Pulmonary artery endothelial cell (primary cell): Measurements from ENCODE around the gene TTBK1. TPM values are rescaled to one million over a fixed set of nuclear protein-coding genes. Genes with fewer than 3 reads are reported as not detected.

Experiments used
- DNase-seq: peaks from one replicate; pipeline ENCODE4 v3.0.0-alpha.2; 2011; ENCODE audit warnings: low read depth, low spot score
- total RNA-seq: library from RNA; depleted of rRNA; stranded (reverse); fragments of >200 nt; gene quantifications from 2 replicates; pipeline ENCODE4 v1.2.3, GENCODE V29; 2014

TTBK1 gene
- total RNA-seq, 1 donor from 2014 or later, result under 0.01 TPM

GRCh38 chr6:43285832-43286231 lies 42.6 kb downstream of the TTBK1 start:
- DNase-seq, result no peak

GRCh38 chr6:43286456-43286979 lies 43.2 kb downstream of the TTBK1 start:
- DNase-seq, result no peak

GRCh38 chr6:43286980-43287716 lies 43.9 kb downstream of the TTBK1 start:
- no peak for DNase-seq

DNA sequence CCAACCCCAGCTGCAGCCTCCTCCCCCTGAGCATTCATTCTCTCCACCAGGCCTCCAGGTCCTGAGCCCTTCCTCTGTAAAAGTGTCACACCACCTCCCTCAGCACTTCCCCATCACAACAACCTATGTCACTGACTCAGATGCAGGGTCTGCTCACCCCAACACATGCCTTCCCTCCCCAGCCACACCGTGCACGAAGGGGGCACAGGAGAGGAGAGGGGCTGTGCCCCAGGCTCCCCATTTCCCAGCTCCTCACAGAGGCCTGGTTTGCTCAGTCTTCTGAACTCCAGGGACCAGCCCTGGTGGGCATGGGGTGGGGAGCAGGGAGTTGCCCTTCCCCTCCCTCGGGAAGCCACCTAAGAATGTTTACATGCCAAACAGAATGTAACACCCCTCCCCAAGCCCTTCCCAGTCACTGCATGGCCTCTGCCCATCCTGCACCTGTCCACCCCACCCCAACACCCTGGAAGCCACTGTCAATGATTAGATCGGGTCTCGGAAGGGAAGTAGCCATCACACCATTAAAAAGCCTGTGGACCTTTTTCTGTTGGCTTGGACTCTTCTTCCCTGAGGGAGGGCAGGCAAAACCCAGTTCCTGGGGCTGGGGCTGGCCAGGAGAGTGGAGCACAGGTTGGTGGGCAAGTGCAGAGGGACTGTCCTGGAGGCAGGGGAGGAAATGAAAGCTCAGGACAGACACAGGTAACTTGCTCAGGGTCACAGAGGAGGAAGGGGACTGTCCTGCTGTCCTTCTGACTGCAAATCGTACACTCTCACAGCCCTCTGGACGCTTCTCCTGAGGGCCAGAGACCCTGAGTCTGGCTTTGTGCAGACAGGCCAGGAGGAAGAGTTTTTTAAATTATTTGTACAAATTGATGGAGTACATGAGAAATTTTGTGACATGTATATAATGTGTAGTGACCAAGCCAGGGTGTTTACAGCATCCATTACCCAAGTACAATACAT lies 44.7 kb downstream of the TTBK1 start:
- DNase-seq, result no peak

- DNase-seq, result no peak
Observed at GRCh38 chr6:43290339-43290904, 47.1 kb downstream of the TTBK1 start.

GRCh38 chr6:43290905-43291355 lies 47.6 kb downstream of the TTBK1 start:
- DNase-seq, result no peak

DNA sequence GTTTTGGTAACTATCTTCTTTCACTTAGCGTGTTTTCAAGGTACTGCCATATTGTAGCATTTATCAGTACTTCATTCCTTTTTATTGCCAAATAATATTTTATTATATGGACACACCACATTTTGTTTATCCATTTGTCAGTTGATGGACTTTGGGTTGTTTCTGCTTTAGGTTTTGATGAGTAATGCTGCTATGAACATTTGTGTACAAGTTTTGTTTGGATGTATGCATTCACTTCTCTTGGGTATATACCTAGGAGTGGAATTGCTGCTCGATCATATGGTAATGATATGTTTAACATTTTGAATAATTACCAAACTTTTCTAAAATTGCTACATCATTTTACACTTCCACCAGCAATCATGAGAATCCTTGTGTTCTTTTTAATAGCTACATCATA lies 48.4 kb downstream of the TTBK1 start:
- DNase-seq, result no peak

- no peak for DNase-seq
Observed at GRCh38 chr6:43292341-43292740, 49.1 kb downstream of the TTBK1 start.

- DNase-seq, result no peak
Observed at GRCh38 chr6:43292763-43293318, 49.6 kb downstream of the TTBK1 start.

- no peak for DNase-seq
Observed at GRCh38 chr6:43293698-43294097, 50.4 kb downstream of the TTBK1 start.

GRCh38 chr6:43294536-43294935 lies 51.3 kb downstream of the TTBK1 start:
- DNase-seq, result no peak

GRCh38 chr6:43295456-43295855 lies 52.2 kb downstream of the TTBK1 start:
- DNase-seq, result no peak

GRCh38 chr6:43296780-43297497 lies 53.7 kb downstream of the TTBK1 start:
- DNase-seq, result no peak

- DNase-seq, result no peak
Observed at GRCh38 chr6:43297644-43298564, 54.6 kb downstream of the TTBK1 start, which contains the start of gene SLC22A7. Gene SLC22A7, plus strand, starts transcription at chr6:43298260. Its CDS starts 99 bp downstream, at chr6:43298359.

- DNase-seq, result no peak
Observed at GRCh38 chr6:43298565-43299337, 55.5 kb downstream of the TTBK1 start.

- DNase-seq, result no peak
Observed at GRCh38 chr6:43299338-43300293, 56.3 kb downstream of the TTBK1 start.

DNA sequence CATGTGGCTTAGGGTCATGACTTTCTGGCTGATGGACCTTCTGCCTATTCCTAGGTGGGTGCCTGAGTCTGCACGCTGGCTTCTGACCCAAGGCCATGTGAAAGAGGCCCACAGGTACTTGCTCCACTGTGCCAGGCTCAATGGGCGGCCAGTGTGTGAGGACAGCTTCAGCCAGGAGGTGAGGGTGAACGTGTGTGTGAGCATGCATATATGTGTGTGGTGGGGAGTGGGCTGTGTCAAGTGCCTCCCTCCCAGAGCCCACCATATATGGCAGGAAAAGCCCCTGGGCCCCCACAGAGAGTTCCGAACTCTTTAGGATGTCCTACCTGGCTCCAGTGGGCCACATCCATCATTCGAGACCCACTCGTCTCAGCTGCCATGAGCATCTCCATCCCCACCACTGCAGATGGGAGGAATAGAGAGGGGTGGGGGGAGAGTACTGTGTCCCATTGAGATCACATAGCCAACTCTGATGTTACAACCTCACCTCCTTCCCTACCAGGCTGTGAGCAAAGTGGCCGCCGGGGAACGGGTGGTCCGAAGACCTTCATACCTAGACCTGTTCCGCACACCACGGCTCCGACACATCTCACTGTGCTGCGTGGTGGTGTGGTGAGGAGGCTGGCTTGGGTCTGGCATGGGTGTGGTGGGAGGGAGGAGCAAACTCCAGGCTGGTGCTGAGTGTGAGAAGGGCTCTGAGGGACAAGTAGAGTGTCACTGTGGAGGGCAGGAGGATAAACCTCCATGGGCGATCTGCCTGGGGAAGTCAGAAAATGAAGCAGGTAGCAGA lies 58.0 kb downstream of the TTBK1 start:
- no peak for DNase-seq
